CD4-positive, alpha-beta T cell treated with Interleukin-15 for 4 hours (primary cell): Measurements from ENCODE around the gene CERS5.

Experiments used
- DNase-seq: peaks from one replicate; pipeline ENCODE4 v3.0.0-alpha.2; 2020; ENCODE audit warnings: low spot score

CERS5 gene

GRCh38 chr12:50127546-50127945 lies 39.6 kb downstream of the CERS5 start:
- no peak for DNase-seq

GRCh38 chr12:50123203-50123602 lies 44.0 kb downstream of the CERS5 start:
- DNase-seq: no peak

DNA sequence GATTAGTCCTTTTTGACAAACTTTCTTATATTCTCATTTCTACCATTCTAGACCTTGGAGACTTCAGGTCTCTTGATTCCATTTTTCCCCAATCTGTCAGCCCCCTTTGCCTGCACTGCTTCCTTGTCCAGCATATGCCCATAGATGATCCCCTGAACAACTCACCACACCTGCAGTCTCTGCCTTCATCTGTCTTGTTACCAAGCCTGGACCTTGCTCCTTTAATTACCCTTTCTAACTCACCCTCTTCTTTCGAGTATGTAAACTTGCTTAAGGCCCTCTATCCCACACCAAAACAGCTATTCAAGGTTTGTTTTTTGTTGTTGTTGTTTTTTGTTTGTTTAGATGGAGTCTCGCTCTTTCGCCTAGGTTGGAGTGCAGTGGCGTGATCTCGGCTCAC lies 45.5 kb downstream of the CERS5 start:
- DNase-seq: no peak

GRCh38 chr12:50120953-50121352 lies 46.2 kb downstream of the CERS5 start:
- no peak for DNase-seq

GRCh38 chr12:50120521-50120920 lies 46.6 kb downstream of the CERS5 start:
- no peak for DNase-seq

DNA sequence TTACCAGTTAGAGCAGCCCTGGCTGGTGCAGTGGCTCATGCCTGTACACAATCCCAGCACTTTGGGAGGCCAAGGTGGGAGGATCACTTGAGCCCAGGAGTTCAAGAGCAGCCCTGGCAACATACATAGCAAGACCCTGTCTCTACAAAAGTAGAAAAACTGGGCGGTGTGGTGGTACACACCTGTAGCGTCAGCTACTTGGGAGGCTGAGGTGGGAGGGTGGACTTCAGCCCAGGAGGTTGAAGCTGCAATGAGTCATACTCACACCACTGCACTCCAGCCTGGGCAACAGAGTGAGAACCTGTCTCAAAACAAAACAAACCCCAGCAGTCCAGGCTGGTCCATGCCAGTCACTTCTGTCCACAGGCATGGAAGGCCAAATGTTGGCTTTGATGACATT lies 47.8 kb downstream of the CERS5 start:
- no peak for DNase-seq

- DNase-seq: no peak
Observed at GRCh38 chr12:50117057-50117622, 50.0 kb downstream of the CERS5 start.

- no peak for DNase-seq
Observed at GRCh38 chr12:50112456-50113218, 54.5 kb downstream of the CERS5 start.

GRCh38 chr12:50111693-50112455 lies 55.3 kb downstream of the CERS5 start, which contains the start of gene COX14:
Gene COX14, plus strand, starts transcription at chr12:50112236. Its CDS starts 7,808 bp downstream, at chr12:50120044.
- DNase-seq: peak; percentile 100

GRCh38 chr12:50111395-50111692 lies 55.8 kb downstream of the CERS5 start:
- DNase-seq: no peak

- no peak for DNase-seq
Observed at GRCh38 chr12:50110762-50111351, 56.3 kb downstream of the CERS5 start.

DNA sequence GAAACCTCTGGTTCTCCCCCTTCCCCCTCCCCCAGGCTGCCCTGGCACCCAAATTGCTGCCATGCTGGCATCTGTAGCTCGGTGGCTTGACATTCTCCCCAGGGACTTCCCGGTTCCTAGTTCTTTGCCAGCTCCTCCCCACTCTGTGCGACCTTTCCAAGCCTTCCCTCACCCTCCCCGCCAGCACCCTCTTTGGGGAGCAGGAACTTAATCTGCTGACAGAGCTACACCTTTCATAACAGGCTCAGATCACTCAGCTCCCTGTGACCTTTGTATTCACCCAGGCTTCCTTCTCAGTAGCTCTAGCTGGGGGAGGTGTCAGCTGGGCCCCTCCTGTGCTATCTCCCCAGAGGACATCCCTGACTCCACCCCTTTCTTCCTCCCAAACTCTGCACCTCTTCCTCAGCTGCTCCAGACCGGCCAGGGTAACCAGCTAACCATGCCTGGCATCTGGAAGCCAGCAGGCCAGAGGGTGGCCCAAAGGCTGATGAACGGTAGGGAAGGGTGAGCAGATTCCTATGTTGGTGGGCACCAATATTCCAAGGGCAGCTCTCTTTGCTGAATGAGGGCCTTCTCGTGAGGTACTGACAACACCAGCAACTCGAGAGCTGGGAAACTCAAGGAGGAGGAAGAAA lies 56.9 kb downstream of the CERS5 start:
- DNase-seq: no peak

GRCh38 chr12:50109319-50109718 lies 57.9 kb downstream of the CERS5 start:
- no peak for DNase-seq

- DNase-seq: no peak
Observed at GRCh38 chr12:50107416-50108268, 59.5 kb downstream of the CERS5 start.

DNA sequence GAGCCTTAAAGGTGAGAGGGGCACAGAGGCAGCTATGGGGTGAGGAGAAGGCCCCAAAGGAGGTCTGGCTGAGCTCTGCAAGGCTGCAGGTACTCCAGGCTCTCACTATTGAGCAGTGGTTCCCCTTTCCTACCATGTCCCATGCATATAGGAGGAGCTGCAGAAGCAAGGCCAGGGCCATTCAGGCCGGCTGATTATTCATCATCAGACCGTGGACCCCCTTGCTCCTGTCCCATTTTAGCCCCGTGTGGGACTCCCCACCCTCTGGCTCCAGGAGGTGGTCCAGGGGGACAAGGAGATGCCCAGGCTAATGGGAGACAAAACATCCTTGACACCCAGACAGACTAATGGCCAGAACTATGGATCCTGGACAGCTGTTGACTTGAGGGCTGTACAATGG lies 60.3 kb downstream of the CERS5 start:
- no peak for DNase-seq

DNA sequence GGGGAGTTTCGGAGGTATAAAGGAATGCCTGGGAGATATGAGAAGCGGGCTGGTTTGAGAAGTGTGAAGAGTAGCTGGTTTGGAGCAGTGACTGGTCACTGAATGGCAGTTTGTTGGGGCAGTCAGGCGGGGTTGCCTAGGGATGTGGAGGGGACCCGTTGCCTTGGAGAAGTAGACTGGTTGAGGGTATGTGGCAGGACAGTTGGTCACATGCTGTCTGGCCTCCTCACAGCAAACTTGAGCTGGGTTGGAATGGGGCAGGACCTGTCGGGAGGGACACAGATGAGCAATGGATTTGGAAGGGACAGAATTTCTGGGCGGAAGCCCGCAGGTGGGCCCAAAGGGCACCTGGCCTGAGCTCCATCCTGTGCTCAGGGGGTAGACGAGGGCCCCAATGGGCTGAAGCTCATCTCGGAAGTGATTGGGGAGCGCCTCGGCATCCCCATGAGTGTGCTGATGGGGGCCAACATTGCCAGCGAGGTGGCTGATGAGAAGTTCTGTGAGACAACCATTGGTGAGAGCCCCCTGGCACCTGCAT lies 61.2 kb downstream of the CERS5 start:
- no peak for DNase-seq

DNA sequence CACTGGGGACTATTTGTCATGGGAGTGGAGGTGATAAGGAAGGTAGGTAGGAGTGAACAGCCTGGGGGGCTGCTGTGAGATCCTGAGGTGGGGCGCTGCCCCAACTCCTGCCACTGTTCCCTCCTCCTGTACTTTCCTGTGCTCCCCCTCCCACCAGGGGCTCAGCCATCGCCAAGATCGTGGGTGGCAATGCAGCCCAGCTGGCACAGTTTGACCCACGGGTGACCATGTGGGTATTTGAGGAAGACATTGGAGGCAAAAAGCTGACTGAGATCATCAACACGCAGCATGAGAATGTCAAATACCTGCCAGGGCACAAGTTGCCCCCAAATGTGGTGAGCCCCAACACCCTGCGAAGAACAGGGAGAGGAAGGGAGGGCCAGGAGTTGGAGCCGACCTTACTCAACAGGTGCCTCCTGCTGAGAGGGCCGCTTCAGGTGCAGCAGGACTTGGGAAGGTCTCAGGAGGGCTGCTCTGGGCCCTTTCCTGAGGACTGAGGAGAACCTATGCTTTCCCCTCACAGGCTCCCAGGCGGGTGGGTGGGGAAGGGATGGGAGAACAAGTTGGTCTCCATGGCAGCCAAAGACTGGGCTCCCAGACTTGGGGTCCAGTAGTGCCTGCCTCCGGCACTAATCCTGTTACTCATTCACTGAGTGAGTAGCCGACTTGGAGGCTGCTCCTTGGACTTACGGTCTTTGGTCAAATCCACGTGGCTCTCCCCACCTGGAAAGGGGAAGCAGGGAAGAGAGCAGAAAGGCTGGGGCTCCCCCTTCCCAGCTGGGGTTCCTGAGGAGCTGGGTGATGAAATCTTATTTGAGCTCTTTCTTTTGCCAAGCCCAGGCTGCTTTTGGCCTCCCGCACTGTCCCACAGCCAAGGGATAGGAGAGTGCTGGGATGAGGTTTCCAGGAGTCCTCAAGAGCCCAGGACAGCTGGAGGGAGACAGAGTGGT lies 62.5 kb downstream of the CERS5 start:
- DNase-seq: no peak

DNA sequence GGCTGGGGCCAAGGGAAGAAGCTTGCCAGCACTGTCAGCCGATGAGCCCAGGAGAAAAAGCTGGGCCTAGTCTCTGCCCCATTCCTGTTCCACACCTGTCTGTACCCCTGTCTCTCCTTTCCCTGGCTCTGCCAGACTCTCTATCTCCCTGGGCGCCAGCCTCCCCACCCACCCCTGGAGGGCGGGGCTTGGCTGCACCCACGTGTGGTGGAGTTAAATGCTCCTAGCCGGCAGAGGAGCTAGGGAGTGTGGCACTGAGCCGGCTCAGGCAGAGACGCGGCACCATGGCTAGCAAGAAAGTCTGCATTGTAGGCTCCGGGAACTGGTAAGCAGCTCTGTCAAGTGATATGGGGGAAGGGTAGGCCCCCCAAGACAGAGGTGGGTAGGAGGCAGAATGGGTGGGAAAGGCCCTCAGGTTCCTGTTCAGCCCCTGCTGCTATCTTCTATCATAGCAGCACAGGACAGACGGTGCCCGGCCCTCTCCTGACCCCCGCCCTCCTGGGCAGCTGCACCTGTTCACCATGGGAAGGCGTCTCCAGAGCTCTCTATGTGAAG lies 63.3 kb downstream of the CERS5 start, which contains the start of gene GPD1:
TSS of gene GPD1 (plus strand) at position 242 of the 555 bp plus-strand sequence. CDS start at position 285, 43 bp downstream.
- DNase-seq: no peak

DNA sequence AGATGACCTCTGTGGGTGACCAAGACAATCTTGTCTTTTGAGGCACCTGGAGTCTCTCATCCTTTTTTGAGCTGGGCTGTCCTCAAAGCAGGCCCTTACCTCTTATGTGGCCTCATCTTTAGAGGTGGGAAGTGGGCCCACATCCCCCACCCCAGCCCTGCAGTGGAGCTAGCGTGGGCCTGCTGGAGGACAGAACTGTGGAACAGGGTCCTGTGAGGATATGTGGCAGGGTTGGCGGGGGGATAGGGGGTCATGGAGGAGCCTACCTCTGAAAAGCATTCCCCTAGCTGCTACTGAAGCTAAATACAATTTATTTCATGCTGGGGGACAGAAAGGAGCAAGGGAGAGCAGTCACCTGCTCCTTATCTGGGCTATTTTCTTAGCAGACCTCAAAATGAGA lies 63.8 kb downstream of the CERS5 start:
- no peak for DNase-seq
